Activated naive CD4-positive, alpha-beta T cell treated with anti-CD3 and anti-CD28 coated beads, Interleukin-2, amount 50 U/mL, for 16 hours (primary cell): ENCODE results near the gene CASTOR1.
A peak's percentile ranks its signal among the peaks of the same experiment; 100 is the strongest.

Experiments
- DNase-seq: peaks from one replicate; pipeline ENCODE4 v3.0.0-alpha.2; 2020

Gene CASTOR1

GRCh38 chr22:30262917-30263741 lies 26.2 kb downstream of the CASTOR1 start:
- DNase-seq: peak; percentile 81

DNA sequence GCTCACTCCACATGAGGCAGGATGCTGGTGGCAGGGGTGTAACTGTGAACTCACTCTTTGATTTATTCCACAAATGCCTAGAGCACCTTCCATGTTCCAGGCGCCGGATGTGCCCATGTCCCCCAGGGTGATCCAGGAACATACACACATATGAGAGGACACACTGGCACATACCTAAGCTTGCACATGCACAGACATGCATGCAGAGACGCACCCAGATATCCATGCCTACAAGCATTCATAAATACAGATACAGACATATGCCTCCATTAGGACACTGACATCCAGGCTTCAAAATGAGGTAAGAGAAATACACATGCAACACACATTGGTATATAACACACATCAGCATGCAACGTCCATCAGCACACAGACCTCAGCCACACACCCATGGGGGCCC lies 27.2 kb downstream of the CASTOR1 start:
- no peak for DNase-seq

DNA sequence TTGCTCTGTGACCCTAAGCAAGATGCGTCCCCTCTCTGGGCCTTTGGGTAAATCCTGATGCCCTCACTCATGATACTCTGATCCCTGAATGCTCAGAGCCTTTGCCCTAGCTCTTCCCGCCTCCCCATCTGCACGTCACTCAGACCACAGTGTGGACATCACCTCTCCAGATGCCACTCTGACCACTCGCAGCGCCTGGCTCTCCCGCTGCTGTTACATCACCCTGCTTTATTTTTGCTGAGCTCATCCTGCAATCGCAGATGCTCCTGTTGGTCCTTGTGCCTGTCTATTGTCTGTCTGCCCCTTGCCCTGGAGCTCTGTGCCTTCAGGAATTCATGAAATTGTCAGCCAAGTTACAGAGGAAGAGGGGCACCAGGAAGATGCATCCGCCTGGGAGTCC lies 28.2 kb downstream of the CASTOR1 start:
- DNase-seq: no peak

- no peak for DNase-seq
Observed at GRCh38 chr22:30260682-30261081, 28.6 kb downstream of the CASTOR1 start.

- DNase-seq: no peak
Observed at GRCh38 chr22:30260276-30260675, 29.0 kb downstream of the CASTOR1 start.

GRCh38 chr22:30254314-30254713 lies 35.0 kb downstream of the CASTOR1 start:
- no peak for DNase-seq

DNA sequence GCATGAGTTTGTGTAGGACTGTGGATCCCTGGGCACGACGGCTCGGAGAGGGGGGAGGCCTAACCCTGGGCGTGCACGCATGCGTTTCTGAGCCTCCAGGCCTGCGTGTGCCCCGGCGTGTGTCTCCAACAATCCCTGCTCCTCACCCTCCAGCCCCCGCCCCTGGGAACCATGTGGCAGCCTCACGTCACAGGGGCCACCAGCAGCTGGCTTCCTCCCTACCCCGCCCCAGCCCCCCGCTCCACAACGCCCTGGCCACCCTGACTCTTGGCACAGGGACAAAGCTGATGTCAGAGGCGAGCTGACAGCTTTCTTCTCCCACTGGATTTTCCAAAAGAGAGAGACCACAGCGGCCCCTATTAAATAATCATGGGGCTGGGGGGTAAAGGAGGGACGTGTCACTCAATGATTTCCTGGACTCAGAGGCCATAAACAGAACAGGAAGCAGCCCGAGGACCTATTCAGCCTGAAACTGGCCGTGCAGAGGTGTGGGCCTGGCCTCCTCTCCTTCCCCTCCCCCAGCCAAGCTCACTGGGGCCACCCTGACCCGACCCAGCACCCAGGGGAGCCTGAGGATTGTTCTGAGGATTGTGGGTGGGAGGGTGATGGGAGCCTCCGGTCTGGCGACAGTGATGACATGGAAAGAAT lies 36.0 kb downstream of the CASTOR1 start:
- DNase-seq: no peak

GRCh38 chr22:30252411-30253204 lies 36.7 kb downstream of the CASTOR1 start:
- no peak for DNase-seq

- no peak for DNase-seq
Observed at GRCh38 chr22:30251711-30252110, 37.6 kb downstream of the CASTOR1 start.

- DNase-seq: peak; percentile 32
Observed at GRCh38 chr22:30250661-30251267, 38.5 kb downstream of the CASTOR1 start.

DNA sequence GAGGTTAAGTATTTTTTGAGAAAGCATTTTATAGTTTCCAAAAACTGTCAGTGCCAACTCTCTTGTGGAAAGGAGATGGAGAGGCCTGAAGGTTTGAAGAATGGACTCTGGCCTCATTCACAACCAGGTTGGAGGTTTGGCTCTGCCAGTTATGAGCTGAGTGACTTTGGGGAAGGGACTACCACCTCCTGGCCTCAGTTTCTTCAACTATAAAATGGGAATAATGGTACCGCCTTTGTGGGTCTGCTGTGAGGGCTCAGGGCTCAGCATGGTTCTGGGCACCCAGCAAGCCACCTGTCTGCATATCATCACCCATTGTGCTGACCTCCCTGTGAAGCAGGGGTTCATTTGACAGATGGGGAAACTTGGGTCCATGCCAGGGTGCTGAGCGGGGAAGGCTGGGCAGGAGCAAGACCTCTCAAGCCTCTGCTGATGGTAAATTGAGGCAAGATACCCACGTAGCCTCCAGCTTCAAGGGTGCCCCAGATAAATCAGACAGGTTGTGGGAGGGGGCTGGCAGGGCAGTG lies 39.2 kb downstream of the CASTOR1 start:
- DNase-seq: no peak

DNA sequence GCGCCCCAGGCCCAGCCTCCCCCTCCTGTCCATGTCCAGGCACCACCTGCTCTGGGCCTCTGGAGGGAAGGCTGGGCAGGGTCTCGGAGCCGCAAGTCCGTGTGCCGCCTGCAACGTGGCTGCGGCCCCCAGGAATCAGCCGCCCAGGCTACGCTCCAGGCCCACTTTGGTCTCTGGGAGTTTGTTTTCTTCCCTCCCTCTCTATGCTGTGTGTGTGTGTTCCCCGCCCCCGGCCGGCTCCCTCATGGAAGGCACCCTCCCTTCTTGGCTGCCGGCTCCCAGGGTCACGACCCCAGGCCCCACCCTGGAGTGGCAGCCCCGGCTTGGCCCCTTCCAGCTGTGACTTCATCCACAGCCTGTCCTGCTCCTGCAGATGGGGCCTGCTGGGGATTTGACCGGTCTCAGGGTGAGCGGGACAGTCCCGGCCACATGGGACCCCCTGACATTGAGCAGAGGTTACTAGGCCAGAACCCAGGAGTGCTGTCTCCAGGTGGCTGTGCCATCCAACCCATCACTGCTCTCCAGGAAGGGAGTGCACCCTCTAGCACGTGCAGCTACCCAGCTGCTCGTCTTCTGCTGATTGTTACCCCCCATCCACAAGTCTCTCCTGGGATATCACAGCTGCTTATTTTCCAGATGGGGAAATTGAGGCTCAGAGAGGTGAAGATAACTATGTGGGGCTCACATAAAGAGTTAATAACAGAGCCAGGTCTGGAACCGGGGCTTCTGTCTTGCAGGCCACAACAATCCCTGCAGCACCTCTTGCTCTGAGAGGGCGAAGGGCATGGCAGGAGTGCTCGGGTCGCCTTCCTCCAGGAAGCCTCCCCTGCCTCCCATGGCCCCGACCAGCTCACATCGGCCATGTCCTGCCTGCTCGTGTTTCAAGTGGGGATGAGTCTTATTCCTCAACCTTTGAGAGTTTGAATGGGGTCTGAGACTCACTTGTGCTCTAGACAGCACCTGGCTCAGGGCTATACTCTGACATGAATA lies 40.0 kb downstream of the CASTOR1 start:
- no peak for DNase-seq

GRCh38 chr22:30248484-30248883 lies 40.8 kb downstream of the CASTOR1 start:
- no peak for DNase-seq

DNA sequence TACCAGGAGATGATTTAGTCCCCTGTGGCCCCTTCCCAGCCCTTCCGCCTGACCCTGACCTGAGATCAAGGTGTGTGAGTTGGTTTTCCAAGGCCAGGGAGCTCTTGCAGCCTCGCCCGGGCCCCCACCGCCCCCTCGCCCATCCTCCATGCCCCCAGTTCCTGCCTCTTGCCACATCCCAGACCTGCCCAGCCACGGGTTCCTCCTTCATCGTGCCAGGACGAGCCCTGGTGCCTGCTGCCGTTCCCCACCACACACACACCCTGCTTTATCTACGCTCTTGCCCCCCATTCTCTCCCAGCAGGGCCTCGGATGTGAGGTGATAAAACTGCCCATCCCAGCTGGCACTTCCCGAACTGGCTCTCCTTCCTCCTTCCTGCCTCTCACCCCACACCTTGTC lies 41.3 kb downstream of the CASTOR1 start:
- no peak for DNase-seq

DNA sequence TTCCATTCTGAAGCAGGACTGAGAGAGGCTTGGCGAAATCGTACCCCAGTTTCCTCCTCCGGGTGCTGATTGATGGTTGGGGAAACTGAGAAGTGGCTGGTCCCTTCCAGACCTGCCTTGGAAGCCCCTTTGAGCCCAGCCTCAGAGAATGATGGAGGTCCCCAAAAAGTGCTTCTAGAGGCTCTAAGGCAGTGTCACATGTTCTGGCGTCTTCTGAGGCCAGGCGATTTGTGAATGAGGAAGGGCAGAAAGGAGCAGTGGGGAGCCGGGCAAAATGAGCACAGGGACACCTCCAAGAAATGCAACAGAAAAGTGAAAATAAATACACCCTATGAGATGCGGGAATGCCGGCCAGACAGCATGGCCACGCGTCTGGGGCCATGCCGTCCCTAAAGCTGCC lies 41.7 kb downstream of the CASTOR1 start:
- DNase-seq: no peak

GRCh38 chr22:30246814-30247376 lies 42.4 kb downstream of the CASTOR1 start:
- no peak for DNase-seq

GRCh38 chr22:30245985-30246813 lies 43.1 kb downstream of the CASTOR1 start, which contains the start of gene LIF:
Gene LIF, minus strand, starts transcription at chr22:30246759. Its CDS starts 64 bp downstream, at chr22:30246695.
- peak; percentile 75 for DNase-seq

DNA sequence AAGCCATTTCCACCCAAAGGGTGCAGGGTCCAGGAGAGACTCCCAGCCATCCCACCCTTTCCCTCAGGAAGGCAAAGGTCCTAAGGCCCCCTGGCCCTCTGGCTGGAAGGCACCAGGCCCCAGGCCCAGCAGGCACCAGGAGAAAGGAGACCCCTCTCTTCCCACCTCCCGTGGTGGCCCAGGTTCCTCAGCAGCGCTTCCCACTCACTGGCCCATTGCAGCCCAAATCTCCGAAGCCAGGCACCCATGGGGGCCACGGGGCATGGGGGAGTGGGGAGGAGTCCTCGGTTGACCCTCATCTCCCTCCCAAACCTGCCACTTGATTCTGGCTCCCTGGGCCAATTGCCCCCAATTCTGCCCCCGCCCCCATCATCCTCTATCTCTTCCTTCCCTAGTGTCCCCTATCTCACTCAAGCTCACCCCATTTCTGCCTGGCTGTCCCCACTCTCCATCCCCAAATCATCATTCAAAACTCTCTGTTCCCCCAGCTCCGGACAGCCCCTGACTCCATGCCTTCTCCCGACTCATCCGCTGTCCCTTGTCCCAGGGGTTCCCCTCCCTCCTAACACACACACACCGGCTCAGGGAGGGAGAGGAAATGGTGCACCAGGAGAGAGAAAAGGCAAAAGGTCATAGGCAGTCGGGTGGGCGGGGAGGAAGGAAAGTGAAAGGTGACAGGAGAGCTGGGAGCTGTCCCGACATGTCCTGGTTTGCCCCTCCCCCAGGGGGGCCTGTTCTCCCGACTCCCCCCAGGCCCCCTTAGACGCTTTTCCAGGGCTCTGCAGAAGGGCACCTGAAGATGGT lies 43.9 kb downstream of the CASTOR1 start:
- DNase-seq: no peak

DNA sequence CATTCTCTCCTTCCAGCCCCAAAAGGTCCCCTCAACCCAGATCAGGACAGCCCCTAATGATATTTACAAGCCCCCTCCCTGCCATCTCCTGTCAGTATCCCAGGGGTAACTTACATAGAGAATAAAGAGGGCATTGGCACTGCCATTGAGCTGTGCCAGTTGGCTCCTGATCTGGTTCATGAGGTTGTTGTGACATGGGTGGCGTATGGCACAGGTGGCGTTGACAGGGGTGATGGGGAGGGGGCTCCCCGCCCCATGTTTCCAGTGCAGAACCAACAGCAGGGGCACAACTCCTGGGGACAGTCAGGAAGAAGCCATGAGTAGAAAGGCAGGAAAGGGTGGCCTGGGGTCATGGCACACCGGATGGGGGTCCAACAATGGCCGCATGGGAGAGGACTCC lies 44.7 kb downstream of the CASTOR1 start:
- no peak for DNase-seq
